Trophoblast cell (in vitro differentiated cells and primary cell): Measurements from ENCODE around the gene CDNF.
A peak's percentile ranks its signal among the peaks of the same experiment; 100 is the strongest.
"Not testable (repeated sequence)": the region's sequence is repeated elsewhere in the genome, so short reads cannot be mapped to it uniquely, and the experiment has no call there.

Experiments used
- DNase-seq, 2 donors: peaks; one replicate each; pipeline ENCODE4 v3.0.0-alpha.2; 2016
- H2AFZ ChIP-seq: 2 replicates; pipeline ENCODE4 v1.6.1; 2013; ENCODE audit warnings: low read length, moderate library complexity, mild to moderate bottlenecking; ENCODE audit not compliant: insufficient read depth, poor library complexity
- H2AK5ac ChIP-seq: 2 replicates; pipeline ENCODE4 v1.6.1; 2013; ENCODE audit warnings: mild to moderate bottlenecking, low read length
- H2BK120ac ChIP-seq: 2 replicates; pipeline ENCODE4 v1.6.1; 2013; ENCODE audit warnings: low read length, mild to moderate bottlenecking, moderate library complexity; ENCODE audit not compliant: insufficient read depth, poor library complexity
- H2BK12ac ChIP-seq: 2 replicates; pipeline ENCODE4 v1.6.1; 2013; ENCODE audit warnings: mild to moderate bottlenecking, low read length, moderate library complexity
- H2BK5ac ChIP-seq: 2 replicates; pipeline ENCODE4 v1.6.1; 2013; ENCODE audit warnings: low read length, low read depth, moderate library complexity, mild to moderate bottlenecking; ENCODE audit not compliant: poor library complexity
- H3K14ac ChIP-seq: 2 replicates; pipeline ENCODE4 v1.6.1; 2013; ENCODE audit warnings: mild to moderate bottlenecking, low read length
- H3K18ac ChIP-seq: 2 replicates; pipeline ENCODE4 v1.6.1; 2013; ENCODE audit warnings: mild to moderate bottlenecking, low read length
- H3K23ac ChIP-seq: 2 replicates; pipeline ENCODE4 v1.6.1; 2013; ENCODE audit warnings: low read length
- H3K27ac ChIP-seq: 2 replicates; pipeline ENCODE4 v1.5.1; 2013; ENCODE audit warnings: low read depth, mild to moderate bottlenecking, inconsistent platforms, low read length, moderate library complexity
- H3K27me3 ChIP-seq: 2 replicates; pipeline ENCODE4 v1.6.1; 2013; ENCODE audit warnings: inconsistent platforms, mild to moderate bottlenecking, low read length, moderate library complexity; ENCODE audit not compliant: insufficient read depth
- H3K36me3 ChIP-seq, 2 experiments: 1 replicate in 1 of 2; 2 replicates in 1 of 2; pipeline ENCODE4 v1.6.1; 2013; ENCODE audit warnings: low read length in 2 of 2, mild to moderate bottlenecking in 2 of 2, moderate library complexity in 1 of 2; ENCODE audit not compliant: insufficient read depth in 2 of 2, control insufficient read depth in 1 of 2
- H3K4ac ChIP-seq: 2 replicates; pipeline ENCODE4 v1.6.1; 2013; ENCODE audit warnings: low read depth, mild to moderate bottlenecking, low read length, moderate library complexity
- H3K4me1 ChIP-seq, 2 experiments: 1 replicate in 1 of 2; 2 replicates in 1 of 2; pipeline ENCODE4 v1.6.1; 2013; ENCODE audit warnings: low read length in 2 of 2, mild to moderate bottlenecking in 2 of 2, moderate library complexity in 1 of 2; ENCODE audit not compliant: insufficient read depth in 2 of 2, control insufficient read depth in 1 of 2
- H3K4me2 ChIP-seq: 2 replicates; pipeline ENCODE4 v1.6.1; 2013; ENCODE audit warnings: inconsistent platforms, mild to moderate bottlenecking, low read length, moderate library complexity
- H3K4me3 ChIP-seq: 2 replicates; pipeline ENCODE4 v1.5.1; 2013; ENCODE audit warnings: mild to moderate bottlenecking, low read depth, low read length, inconsistent platforms
- H3K79me1 ChIP-seq: one replicate; pipeline ENCODE4 v1.6.1; 2013; ENCODE audit warnings: low read length
- H3K79me2 ChIP-seq: 2 replicates; pipeline ENCODE4 v1.6.1; 2013; ENCODE audit warnings: low read length, mild to moderate bottlenecking; ENCODE audit not compliant: control insufficient read depth, insufficient read depth, poor library complexity
- H3K9ac ChIP-seq: 2 replicates; pipeline ENCODE4 v1.6.1; 2013; ENCODE audit warnings: mild to moderate bottlenecking, low read length
- H3K9me3 ChIP-seq: 2 replicates; pipeline ENCODE4 v1.6.1; 2013; ENCODE audit warnings: low read depth, mild to moderate bottlenecking, control low read depth, inconsistent platforms, low read length; ENCODE audit not compliant: insufficient read depth
- H4K12ac ChIP-seq: 2 replicates; pipeline ENCODE4 v1.6.1; 2013; ENCODE audit warnings: low read depth, mild to moderate bottlenecking, low read length, moderate library complexity
- H4K8ac ChIP-seq: 2 replicates; pipeline ENCODE4 v1.6.1; 2013; ENCODE audit warnings: low read depth, mild to moderate bottlenecking, low read length, moderate library complexity
- H4K91ac ChIP-seq: one replicate; pipeline ENCODE4 v1.6.1; 2013; ENCODE audit warnings: low read depth, mild to moderate bottlenecking, low read length, moderate library complexity
- WGBS: extraction: QIAGEN DNeasy Blood & Tissue Kit; methylation state at CpG from one replicate; pipeline ENCODE4 v1.1.7; 2013; ENCODE audit warnings: missing lambda C conversion rate; ENCODE audit not compliant: insufficient read length, insufficient coverage; ENCODE audit errors: extremely low coverage; 5-methylcytosine and 5-hydroxymethylcytosine counted together

CDNF gene

DNA sequence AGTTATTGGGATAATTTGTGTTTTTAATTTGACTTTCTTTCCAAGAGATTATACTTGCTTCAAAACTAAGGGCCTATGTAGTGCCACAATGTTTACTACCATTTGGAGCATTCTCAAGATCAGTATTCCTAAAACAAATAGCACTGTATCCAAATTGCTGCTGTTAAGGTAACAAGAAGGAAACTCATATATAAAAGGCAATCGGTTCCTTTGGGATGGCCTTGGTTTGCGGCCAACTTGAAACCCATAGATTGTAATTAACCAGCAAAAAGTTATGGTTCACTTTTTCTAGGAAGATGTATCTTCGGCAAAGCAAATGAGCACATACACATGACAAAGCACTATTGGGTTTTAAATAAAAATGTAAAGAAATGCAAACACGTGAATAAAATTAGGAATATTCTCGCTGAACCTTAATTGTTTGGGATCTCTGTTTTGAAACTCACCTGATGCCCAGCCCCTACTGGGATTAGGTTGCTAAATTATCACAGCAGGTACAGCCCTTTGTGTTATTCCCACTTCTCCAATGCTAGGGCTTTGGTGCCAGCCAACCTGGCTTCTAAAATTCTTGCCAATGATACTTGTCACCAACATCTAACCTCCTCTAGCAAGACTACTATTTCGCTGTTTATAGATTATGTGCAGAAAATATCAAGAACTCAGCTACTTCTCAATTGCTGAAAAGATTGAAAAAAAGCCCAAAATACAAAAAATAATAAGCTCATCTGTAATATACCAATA, 16.0 kb downstream of the CDNF start:
- Histone ChIP-seq H3K9me3 (no peaks in the 10 kb centered on the region), H3K79me2 (no peaks in the 10 kb centered on the region), H3K9ac (no peak overlapping the region), H2BK120ac (no peak overlapping the region), H3K4me3 (no peak overlapping the region), H3K4ac (no peak overlapping the region), H2AK5ac (no peak overlapping the region), H2BK12ac (no peak overlapping the region), H2AFZ (no peak overlapping the region), H3K4me1 (no peaks in the 10 kb centered on the region), H3K4me2 (no peak overlapping the region), H3K23ac (no peak overlapping the region), H4K91ac (no peak overlapping the region), H3K18ac (no peak overlapping the region), H2BK5ac (no peak overlapping the region), H3K79me1 (no peaks in the 10 kb centered on the region), H3K27ac (no peak overlapping the region), H3K14ac (no peak overlapping the region), H4K8ac (no peak overlapping the region), H3K27me3 (no peaks in the 10 kb centered on the region), H3K36me3 (no peaks in the 10 kb centered on the region), H4K12ac (no peak overlapping the region)
- DNase-seq, result no peak
- WGBS, result no CpG with 5 or more reads among the region's 6 CpGs

GRCh38 chr10:14820775-14821154, 17.1 kb downstream of the CDNF start:
- no CpG with 5 or more reads among the region's 5 CpGs for WGBS

DNA sequence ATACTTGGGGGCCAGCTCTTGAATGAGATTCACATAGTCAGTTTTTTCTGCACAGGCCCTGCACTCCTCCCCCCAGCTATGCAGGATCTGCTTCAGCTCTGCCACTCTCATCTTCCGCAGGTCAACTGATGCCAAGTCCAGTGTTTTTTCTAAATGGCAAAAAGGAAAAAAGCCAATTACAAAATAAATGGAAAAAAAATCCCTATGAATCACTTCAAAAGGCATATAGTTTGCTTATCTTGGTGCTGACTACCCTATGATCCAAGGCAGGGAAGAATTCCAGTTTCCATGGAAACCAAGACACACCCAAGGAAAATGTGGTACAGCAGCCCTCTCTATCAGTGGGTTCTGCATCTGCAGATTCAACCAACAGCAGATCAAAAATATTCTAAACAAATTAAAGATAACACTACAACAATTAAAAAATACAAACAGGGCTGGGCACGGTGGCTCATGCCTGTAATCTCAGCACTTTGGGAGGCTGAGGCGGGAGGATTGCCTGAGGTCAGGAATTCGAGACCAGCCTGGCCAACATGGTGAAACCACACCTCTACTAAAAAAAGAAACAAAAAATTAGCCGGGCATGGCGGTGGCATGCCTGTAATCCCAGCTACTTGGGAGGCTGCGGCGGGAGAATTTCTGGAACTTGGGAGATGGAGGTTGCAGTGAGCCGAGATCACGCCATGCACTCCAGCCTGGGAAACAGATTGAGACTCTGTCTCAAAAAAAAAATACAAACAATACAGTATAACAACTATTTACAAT, 17.6 kb downstream of the CDNF start:
- Histone ChIP-seq H3K14ac (no peak overlapping the region), H3K18ac (no peak overlapping the region), H3K23ac (no peak overlapping the region), H4K12ac (no peak overlapping the region), H2AK5ac (no peak overlapping the region), H3K4me2 (no peak overlapping the region), H3K27me3 (no peaks in the 10 kb centered on the region), H4K91ac (no peak overlapping the region), H3K4ac (no peak overlapping the region), H3K9ac (no peak overlapping the region), H3K79me2 (no peaks in the 10 kb centered on the region), H2AFZ (no peak overlapping the region), H2BK12ac (no peak overlapping the region), H2BK120ac (no peak overlapping the region), H4K8ac (no peak overlapping the region), H3K4me3 (no peak overlapping the region), H3K9me3 (no peaks in the 10 kb centered on the region), H3K4me1 (no peaks in the 10 kb centered on the region), H3K27ac (no peak overlapping the region), H2BK5ac (no peak overlapping the region), H3K36me3 (no peaks in the 10 kb centered on the region), H3K79me1 (no peaks in the 10 kb centered on the region)
- DNase-seq, result peak; percentile 86 to 95
- WGBS, result no CpG with 5 or more reads among the region's 10 CpGs

More at GRCh38 chr10:14820775-14821154, 17.1 kb downstream of the CDNF start:
- no peak overlapping the region for H3K4ac ChIP-seq
- peak; percentile 66 to 75 for DNase-seq
- no peak overlapping the region for H3K23ac ChIP-seq
- no peak overlapping the region for H3K4me2 ChIP-seq
- H3K27ac ChIP-seq, result no peak overlapping the region
- no peak overlapping the region for H3K14ac ChIP-seq
- H4K91ac ChIP-seq, result no peak overlapping the region
- no peak overlapping the region for H2BK120ac ChIP-seq
- H3K79me1 ChIP-seq, result no peaks in the 10 kb centered on the region
- H3K27me3 ChIP-seq, result no peaks in the 10 kb centered on the region
- H2AFZ ChIP-seq, result no peak overlapping the region
- H2BK5ac ChIP-seq, result no peak overlapping the region
- H2AK5ac ChIP-seq, result no peak overlapping the region
- H3K9ac ChIP-seq, result no peak overlapping the region
- no peaks in the 10 kb centered on the region for H3K36me3 ChIP-seq
- H4K8ac ChIP-seq, result no peak overlapping the region
- H4K12ac ChIP-seq, result no peak overlapping the region
- H2BK12ac ChIP-seq, result no peak overlapping the region
- H3K4me1 ChIP-seq, result no peaks in the 10 kb centered on the region
- no peaks in the 10 kb centered on the region for H3K9me3 ChIP-seq
- H3K4me3 ChIP-seq, result no peak overlapping the region
- no peak overlapping the region for H3K18ac ChIP-seq
- no peaks in the 10 kb centered on the region for H3K79me2 ChIP-seq

DNA sequence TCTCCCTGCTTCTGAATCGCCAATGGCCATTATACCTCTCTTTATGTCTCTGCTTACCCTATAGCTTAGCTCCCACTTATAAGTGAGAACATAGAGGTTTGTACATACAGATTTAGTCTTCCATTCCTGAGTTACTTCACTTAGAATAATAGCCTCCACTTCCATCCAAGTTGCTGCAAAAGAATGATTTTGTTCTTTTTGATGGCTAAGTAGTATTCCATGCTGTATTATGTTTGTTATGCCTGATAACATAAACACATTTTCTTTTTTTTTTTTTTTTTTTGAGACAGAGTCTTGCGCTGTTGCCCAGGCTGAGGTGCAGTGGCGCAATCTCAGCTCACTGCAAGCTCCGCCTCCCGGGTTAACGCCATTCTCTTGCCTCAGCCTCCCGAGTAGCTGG, 21.1 kb downstream of the CDNF start:
- not testable (repeated sequence) for H3K79me2 ChIP-seq, H3K27ac ChIP-seq, H3K9ac ChIP-seq, H2AFZ ChIP-seq, H3K4me2 ChIP-seq, H3K4me3 ChIP-seq, H3K4ac ChIP-seq, H3K36me3 ChIP-seq, H2BK5ac ChIP-seq, H2AK5ac ChIP-seq, H3K14ac ChIP-seq, H3K9me3 ChIP-seq, H3K79me1 ChIP-seq, DNase-seq, H4K91ac ChIP-seq, H4K12ac ChIP-seq, H3K4me1 ChIP-seq, H3K18ac ChIP-seq, H4K8ac ChIP-seq, H2BK120ac ChIP-seq, H3K23ac ChIP-seq, H3K27me3 ChIP-seq, H2BK12ac ChIP-seq
- WGBS, result no CpG with 5 or more reads among the region's 7 CpGs
